Subcutaneous adipose tissue (tissue), 4 donors: Measurements from ENCODE around the gene MAGEB1. TPM values are rescaled to one million over a fixed set of nuclear protein-coding genes. Genes with fewer than 3 reads are reported as not detected.

Source experiments
- CTCF ChIP-seq: fragments of 450-650 bp; IDR thresholded peaks from one replicate; pipeline ENCODE4 v1.5.1; 2016; ENCODE audit warnings: low read depth, mild to moderate bottlenecking, control low read depth, antibody characterized with exemption, moderate library complexity
- total RNA-seq, 4 donors: library from RNA; depleted of rRNA; stranded (reverse); fragments of >200 nt; gene quantifications; one replicate each; pipeline ENCODE4 v1.1.0, GENCODE V29; 2016

MAGEB1 gene
- not detected for total RNA-seq

- no peak for TF ChIP-seq CTCF
Measured at GRCh38 chrX:30246769-30247489, at the start of gene MAGEB1. Gene MAGEB1, plus strand, starts transcription at chrX:30247146. Its CDS starts 3,348 bp downstream, at chrX:30250494.

- no peak for TF ChIP-seq CTCF
Measured at GRCh38 chrX:30212172-30212571, 34.8 kb upstream of the MAGEB1 start.

- no peak for TF ChIP-seq CTCF
Measured at GRCh38 chrX:30215357-30215843, 31.5 kb upstream of the MAGEB1 start, which contains the start of gene MAGEB2. Gene MAGEB2, plus strand, starts transcription at chrX:30215563. Its CDS starts 3,018 bp downstream, at chrX:30218581.

- no peak for TF ChIP-seq CTCF
Measured at GRCh38 chrX:30217465-30217864, 29.5 kb upstream of the MAGEB1 start.

- no peak for TF ChIP-seq CTCF
Measured at GRCh38 chrX:30219372-30219771, 27.6 kb upstream of the MAGEB1 start.

GRCh38 chrX:30220661-30221060, 26.3 kb upstream of the MAGEB1 start:
- no peak for TF ChIP-seq CTCF

GRCh38 chrX:30224536-30224935, 22.4 kb upstream of the MAGEB1 start:
- TF ChIP-seq CTCF: no peak
